Fibroblast of mammary gland (primary cell): ENCODE measurements around the gene STXBP2.

Experiments
- DNase-seq: peaks from one replicate; pipeline ENCODE4 v3.0.0-alpha.2; 2010; ENCODE audit warnings: low read depth
- H3K4me3 ChIP-seq: 2 replicates; pipeline ENCODE4 v1.5.1; 2011; ENCODE audit warnings: low read depth, mild to moderate bottlenecking, low read length, moderate library complexity; ENCODE audit not compliant: control insufficient read depth
- TF ChIP-seq, protein P1 (sequence below): conservative IDR thresholded peaks from 2 replicates; pipeline ENCODE4 v1.5.1; 2011; ENCODE audit warnings: low read depth, low read length, inconsistent platforms; ENCODE audit not compliant: control insufficient read depth, insufficient read depth

The STXBP2 gene

GRCh38 chr19:7657131-7657751, 20.3 kb downstream of the STXBP2 start:
- no peak overlapping the region for H3K4me3 ChIP-seq
- TF ChIP-seq, protein P1, sequence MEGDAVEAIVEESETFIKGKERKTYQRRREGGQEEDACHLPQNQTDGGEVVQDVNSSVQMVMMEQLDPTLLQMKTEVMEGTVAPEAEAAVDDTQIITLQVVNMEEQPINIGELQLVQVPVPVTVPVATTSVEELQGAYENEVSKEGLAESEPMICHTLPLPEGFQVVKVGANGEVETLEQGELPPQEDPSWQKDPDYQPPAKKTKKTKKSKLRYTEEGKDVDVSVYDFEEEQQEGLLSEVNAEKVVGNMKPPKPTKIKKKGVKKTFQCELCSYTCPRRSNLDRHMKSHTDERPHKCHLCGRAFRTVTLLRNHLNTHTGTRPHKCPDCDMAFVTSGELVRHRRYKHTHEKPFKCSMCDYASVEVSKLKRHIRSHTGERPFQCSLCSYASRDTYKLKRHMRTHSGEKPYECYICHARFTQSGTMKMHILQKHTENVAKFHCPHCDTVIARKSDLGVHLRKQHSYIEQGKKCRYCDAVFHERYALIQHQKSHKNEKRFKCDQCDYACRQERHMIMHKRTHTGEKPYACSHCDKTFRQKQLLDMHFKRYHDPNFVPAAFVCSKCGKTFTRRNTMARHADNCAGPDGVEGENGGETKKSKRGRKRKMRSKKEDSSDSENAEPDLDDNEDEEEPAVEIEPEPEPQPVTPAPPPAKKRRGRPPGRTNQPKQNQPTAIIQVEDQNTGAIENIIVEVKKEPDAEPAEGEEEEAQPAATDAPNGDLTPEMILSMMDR = no peak
- peak; percentile 12 for DNase-seq

GRCh38 chr19:7658219-7658686, 21.3 kb downstream of the STXBP2 start:
- TF ChIP-seq, protein P1 = no peak
- no peak for DNase-seq
- H3K4me3 ChIP-seq = no peak overlapping the region

DNA sequence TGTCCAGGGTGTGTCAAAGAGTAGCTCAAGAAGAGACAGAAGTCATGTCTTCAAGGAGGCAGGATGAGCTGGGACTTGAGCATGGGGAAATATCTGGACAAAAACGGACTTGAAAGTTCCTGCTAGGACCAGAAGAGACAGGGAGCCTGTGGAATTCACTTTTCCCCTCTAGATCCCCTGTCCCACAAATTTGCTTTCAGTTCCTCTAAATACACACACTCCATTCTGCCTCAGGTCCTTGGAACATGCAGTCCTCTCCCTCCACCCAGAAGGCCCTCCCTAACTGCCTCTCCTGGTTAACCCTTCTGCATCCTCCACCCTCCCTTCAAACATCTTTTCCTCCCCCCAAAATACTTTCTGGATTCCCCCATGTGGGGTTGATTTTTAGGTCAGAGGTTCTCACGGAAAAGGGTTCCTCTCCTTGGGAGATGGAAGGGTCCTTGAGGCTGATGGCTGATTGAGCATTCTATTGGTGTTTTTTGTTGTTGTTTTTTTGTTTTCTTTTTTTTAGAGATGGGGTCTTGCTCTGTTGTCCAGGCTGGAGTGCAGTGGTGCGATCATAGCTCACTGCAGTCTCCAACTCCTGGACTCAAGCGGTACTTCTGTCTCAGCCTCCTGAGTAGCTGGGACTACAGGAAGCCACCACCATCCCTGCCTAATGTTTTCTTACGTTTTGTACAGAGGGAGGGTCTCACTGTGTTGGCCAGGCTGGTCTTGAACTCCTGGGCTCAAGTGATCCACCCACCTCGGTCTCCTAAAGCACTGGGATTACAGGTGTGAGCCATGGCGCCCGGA, 25.0 kb downstream of the STXBP2 start:
- TF ChIP-seq, protein P1 = no peak
- no peak for DNase-seq

GRCh38 chr19:7662657-7663056, 25.7 kb downstream of the STXBP2 start:
- H3K4me3 ChIP-seq = no peak overlapping the region
- no peak for DNase-seq
- TF ChIP-seq, protein P1 = no peak

More for the DNA sequence above, 25.0 kb downstream of the STXBP2 start:
- H3K4me3 ChIP-seq = no peak overlapping the region

DNA sequence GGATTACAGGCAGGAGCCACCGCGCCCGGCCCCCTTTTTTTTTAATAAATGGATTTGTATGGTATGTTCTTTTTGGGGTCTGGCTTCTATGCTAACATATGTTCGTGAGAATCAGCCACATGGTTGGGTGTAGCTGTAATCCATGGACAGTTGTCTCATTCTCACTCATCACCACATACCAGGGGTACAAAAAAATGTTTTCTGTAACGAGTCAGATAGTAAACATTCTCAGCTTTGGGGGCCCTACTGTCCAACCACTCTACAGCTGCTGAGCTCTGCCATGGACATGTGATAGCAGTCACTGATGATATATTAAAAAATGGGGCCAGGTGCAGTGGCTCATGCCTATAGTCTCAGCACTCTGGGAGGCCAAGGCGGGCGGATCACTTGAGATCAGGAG, 26.8 kb downstream of the STXBP2 start:
- H3K4me3 ChIP-seq = no peak overlapping the region
- DNase-seq = no peak
- TF ChIP-seq, protein P1 = no peak

DNA sequence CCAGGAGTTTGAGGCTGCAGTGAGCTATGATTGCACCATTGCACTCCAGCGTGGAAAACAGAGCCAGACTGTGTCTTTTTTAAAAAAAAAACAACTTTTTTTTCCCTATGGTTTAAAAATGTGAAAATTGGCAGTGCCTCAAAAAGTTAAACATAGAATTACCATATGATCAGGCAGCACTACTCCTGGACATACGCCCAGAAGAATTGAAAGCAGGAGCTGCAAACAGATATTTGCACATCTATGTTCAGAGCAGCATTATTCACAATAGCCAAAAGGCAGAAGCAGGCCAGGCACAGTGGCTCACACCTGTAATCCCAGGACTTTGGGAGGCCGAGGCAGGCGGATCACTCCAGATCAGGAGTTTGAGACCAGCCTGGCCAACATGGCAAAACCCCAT, 28.2 kb downstream of the STXBP2 start:
- peak; percentile 59 for DNase-seq
- H3K4me3 ChIP-seq = no peak overlapping the region
- TF ChIP-seq, protein P1 = no peak
